Activated CD8-positive, alpha-beta memory T cell treated with anti-CD3 and anti-CD28 coated beads for 36 hours (primary cell): ENCODE data around the gene CRISP2. TPM values are rescaled to one million over a fixed set of nuclear protein-coding genes. Genes with fewer than 3 reads are reported as not detected.
"Not testable (repeated sequence)": the region's sequence is repeated elsewhere in the genome, so short reads cannot be mapped to it uniquely, and the experiment has no call there.

ENCODE experiments used
- CTCF ChIA-PET: fragments of 350-600 bp; sonication (Branson Sonifier 250); formaldehyde crosslinking; loops from one replicate; lab custom pipeline; 2021; ENCODE audit warnings: antibody characterized with exemption; lab: Charles Lee
- POLR2A ChIA-PET: fragments of 350-600 bp; sonication (Branson Sonifier 250); formaldehyde crosslinking; loops from one replicate; lab custom pipeline; 2021; ENCODE audit warnings: antibody characterized with exemption; lab: Charles Lee
- total RNA-seq, 2 experiments: library from RNA; stranded (reverse); gene quantifications; one replicate each; pipeline ENCODE4 v1.2.3, GENCODE V29; 2021

Gene CRISP2
- total RNA-seq, result not detected

GRCh38 chr6:49713346-49713745, at the start of gene CRISP2:
Gene CRISP2, minus strand, starts transcription at chr6:49713543. Its CDS starts 4,347 bp downstream, at chr6:49709196.
- ChIA-PET POLR2A (no interaction called here), CTCF (no interaction called here)

- CTCF ChIA-PET, result no interaction called here
- POLR2A ChIA-PET, result no interaction called here
Measured at GRCh38 chr6:49744259-49744658, 30.9 kb upstream of the CRISP2 start, which contains the start of gene CRISP3. Gene CRISP3, minus strand, starts transcription at chr6:49744388. Its CDS starts 21 bp downstream, at chr6:49744367.

GRCh38 chr6:49743429-49743828, 30.1 kb upstream of the CRISP2 start:
- CTCF ChIA-PET, result no interaction called here
- POLR2A ChIA-PET, result no interaction called here

DNA sequence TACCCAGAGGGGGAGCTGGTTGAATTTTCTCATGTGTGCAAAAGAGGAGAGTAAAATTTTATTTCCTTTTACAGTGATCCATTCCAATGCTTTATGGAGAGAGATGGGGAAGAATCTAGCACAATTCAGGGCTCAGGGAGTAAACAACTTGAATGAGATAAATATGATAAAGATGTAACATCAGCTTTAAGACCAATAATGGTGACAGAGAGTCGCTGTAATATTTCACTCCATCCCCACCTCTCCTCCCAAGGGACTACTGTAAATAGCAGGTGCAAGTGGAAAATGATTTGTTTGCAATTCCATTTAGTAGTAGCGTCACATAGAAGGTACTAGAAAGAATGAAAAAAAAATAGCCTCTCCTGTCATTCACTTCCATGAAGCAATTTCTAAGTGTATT, 26.1 kb upstream of the CRISP2 start:
- POLR2A ChIA-PET, result no interaction called here
- CTCF ChIA-PET, result no interaction called here

- CTCF ChIA-PET, result no interaction called here
Measured at GRCh38 chr6:49736017-49736508, 22.7 kb upstream of the CRISP2 start.

GRCh38 chr6:49733680-49734079, 20.3 kb upstream of the CRISP2 start:
- POLR2A ChIA-PET, result no interaction called here
- CTCF ChIA-PET, result no interaction called here

More at GRCh38 chr6:49736017-49736508, 22.7 kb upstream of the CRISP2 start:
- POLR2A ChIA-PET, result no interaction called here

- ChIA-PET CTCF (no interaction called here), POLR2A (no interaction called here)
Measured at GRCh38 chr6:49732781-49733180, 19.4 kb upstream of the CRISP2 start.

- ChIA-PET CTCF (no interaction called here), POLR2A (no interaction called here)
Measured at GRCh38 chr6:49730251-49730650, 16.9 kb upstream of the CRISP2 start.

DNA sequence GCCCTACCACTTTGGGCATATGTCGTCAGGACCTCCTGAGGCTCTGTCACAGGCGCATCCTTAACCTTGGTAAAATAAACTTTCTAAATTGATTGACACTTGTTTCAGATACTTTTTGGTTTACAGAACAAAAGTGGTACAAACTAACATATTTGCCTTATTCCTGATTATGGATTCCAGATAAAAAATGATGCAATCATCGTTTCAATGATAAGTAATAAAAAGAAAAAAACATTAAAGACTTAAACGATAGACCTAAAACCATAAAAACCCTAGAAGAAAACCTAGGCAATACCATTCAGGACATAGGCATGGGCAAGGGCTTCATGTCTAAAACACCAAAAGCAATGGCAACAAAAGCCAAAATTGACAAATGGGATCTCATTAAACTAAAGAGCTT, 10.6 kb upstream of the CRISP2 start:
- CTCF ChIA-PET, POLR2A ChIA-PET: not testable (repeated sequence)

DNA sequence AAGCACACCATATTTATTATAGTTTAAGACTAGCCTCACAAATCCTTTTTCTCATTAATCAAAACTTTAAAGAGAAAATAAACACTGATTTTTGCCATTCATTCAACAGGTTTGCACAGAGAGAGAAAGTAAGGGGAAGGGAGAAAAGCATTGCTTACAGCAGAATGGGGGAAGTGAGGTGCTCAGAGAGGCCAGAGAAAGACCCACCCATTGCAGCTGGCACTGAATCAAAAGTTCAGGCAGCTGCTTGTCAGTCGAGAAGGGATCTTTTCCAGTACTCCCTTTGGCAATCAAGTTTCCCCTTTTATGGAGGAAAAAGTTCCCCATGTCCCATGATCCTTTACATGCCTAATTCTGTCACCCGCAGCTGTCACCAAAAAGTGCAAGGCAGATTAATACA, 8.0 kb upstream of the CRISP2 start:
- ChIA-PET POLR2A (no interaction called here), CTCF (no interaction called here)

- POLR2A ChIA-PET, result no interaction called here
- CTCF ChIA-PET, result no interaction called here
Measured at GRCh38 chr6:49720372-49720771, 7.0 kb upstream of the CRISP2 start.

- ChIA-PET CTCF (interaction anchor here (0.6 kb wide), 1 partner anchor 299 kb away, joined by 3 read pairs; no protein-coding TSS in a partner anchor), POLR2A (no interaction called here)
Measured at GRCh38 chr6:49698478-49698877, 14.9 kb downstream of the CRISP2 start.

DNA sequence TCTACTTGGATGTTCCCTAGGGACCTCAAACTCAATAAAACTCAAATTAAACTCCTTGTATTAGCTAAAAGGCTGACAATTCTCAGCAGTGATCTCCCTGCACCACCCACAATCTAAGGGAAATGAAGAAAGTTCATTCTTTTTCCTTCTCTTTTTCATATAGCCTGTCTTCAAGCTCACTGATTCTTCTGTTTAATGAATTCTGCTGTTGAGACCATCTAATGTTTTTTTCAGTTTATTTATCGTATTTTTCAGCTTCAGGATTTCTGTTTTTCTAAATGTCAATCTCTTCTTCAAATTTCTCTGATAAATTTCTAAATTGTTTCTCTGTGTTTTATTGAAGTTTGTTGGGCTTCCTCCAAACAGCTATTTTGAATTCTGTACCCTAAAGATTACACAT, 19.8 kb downstream of the CRISP2 start:
- ChIA-PET CTCF (no interaction called here), POLR2A (no interaction called here)

- POLR2A ChIA-PET, result no interaction called here
Measured at GRCh38 chr6:49692534-49692933, 20.8 kb downstream of the CRISP2 start.

DNA sequence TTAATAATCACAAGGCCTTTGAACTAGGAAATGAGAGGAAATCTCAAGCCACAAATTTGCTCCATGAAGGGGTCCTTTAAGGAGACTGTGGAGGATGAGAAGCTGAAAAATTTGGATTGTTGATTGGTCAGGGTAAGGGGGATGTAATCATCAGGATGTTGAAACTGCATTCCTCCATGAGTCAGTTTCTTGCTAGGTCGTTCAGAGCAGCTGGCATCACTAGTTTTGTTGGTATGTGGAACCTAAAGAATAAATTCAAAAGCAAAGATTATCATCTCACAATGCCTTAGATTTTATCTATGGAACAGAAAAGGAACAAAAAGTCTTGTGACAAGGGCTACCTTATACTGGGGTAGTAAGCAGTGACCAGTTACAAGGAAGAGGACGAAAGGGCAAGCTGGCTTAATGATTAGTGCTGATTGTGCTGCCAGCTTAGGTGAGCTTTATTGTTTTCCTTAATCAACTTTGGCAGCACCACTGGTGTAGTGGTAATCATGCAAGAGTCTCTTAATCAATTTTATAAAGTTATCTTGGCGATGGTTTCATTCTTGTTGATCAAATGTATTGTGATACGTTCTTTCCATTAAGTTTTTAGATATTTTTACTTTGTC, 36.6 kb downstream of the CRISP2 start:
- ChIA-PET POLR2A (no interaction called here), CTCF (no interaction called here)

More at GRCh38 chr6:49692534-49692933, 20.8 kb downstream of the CRISP2 start:
- CTCF ChIA-PET, result no interaction called here

DNA sequence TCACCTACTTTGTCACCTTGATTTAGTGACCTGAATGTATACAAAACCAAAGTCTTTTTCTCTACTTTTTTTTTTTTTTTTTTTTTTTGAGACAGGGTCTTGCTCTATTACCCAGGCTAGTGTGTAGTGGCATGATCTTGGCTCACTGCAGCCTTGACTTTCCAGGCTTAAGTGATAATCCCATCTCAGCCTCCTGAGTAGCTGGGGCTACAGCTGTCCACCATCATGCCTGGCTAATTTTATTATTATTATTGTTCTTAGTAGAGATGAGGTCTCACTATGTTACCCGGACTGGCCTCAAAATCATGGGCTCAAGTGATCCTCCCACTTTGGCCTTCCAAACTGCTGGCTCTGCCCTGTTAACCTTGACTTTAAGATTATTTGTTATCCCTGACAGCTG, 37.5 kb downstream of the CRISP2 start:
- POLR2A ChIA-PET, result no interaction called here
- CTCF ChIA-PET, result no interaction called here

DNA sequence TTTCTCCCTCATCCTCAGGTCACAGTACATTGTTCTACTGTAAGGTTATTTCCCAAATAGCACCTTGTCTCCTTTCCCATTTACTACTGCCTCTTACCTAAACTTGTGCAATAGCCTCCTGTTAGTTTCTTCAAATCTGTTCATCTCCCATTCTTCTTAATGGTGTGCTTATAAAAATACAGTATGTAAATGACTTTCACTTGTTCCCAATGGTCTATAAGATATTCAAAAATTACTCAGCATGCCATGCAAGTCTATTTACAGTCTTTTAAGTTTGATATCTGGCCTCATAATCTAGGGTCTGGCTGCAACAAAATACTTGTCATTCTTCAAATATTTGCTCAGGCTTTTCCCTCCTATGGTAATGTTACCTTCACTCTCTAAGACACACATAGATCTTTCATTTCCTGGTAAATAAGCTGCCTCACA, 45.2 kb downstream of the CRISP2 start:
- CTCF ChIA-PET, result no interaction called here
- POLR2A ChIA-PET, result no interaction called here

- POLR2A ChIA-PET, result no interaction called here
Measured at GRCh38 chr6:49666930-49667757, 46.2 kb downstream of the CRISP2 start.

GRCh38 chr6:49666480-49666879, 46.9 kb downstream of the CRISP2 start:
- POLR2A ChIA-PET, result no interaction called here
- CTCF ChIA-PET, result no interaction called here

More at GRCh38 chr6:49666930-49667757, 46.2 kb downstream of the CRISP2 start:
- CTCF ChIA-PET, result no interaction called here

GRCh38 chr6:49664817-49665216, 48.5 kb downstream of the CRISP2 start:
- POLR2A ChIA-PET, result no interaction called here
- CTCF ChIA-PET, result no interaction called here

GRCh38 chr6:49664054-49664453, 49.3 kb downstream of the CRISP2 start:
- CTCF ChIA-PET, POLR2A ChIA-PET: not testable (repeated sequence)
